ENCODE data around the gene SRP14.
"Not testable (repeated sequence)": the region's sequence is repeated elsewhere in the genome, so short reads cannot be mapped to it uniquely, and the experiment has no call there.

Gene SRP14

GRCh38 chr15:40016224-40016865, 22.6 kb downstream of the SRP14 start:
- DNase-seq: no peak

GRCh38 chr15:40014390-40014789, 24.6 kb downstream of the SRP14 start:
- no peak for DNase-seq

DNA sequence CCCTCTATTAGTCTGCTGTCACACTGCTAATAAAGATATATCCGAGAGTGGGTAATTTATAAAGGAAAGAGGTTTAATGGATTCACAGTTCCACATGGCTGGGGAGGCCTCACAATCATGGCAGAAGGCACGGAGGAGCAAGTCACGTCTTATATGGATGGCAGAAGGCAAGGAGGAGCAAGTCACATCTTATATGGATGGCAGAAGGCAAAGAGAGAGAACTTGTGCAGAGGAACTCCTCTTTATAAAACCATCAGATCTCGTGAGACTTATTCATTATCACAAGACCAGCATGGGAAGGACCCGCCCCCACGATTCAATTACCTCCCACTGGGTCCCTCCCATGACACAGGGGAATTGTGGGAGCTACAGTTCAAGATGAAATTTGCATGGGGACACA, 25.6 kb downstream of the SRP14 start:
- not testable (repeated sequence) for DNase-seq

DNA sequence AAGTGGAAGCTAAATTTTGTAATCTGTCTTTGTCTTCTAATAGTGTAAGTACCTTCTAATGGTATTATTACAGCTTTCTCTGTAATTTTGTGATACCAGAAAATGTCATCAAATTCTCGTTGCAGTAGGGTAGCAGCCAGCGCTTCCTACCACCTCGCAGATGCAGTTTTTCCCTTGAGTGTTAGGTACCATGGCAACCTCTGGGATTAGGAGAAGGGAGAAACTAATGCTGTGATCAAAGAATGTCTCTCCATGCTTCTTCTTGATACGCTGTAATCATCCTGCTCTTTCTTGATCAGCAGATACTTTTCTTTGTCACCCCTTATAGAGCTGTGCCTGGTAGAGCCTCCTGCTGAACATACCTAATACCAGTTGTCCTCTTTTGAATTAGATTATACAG, 27.7 kb downstream of the SRP14 start:
- DNase-seq: no peak

- DNase-seq: no peak
These were observed 28.3 kb downstream of the SRP14 start for GRCh38 chr15:40010686-40011085.

DNA sequence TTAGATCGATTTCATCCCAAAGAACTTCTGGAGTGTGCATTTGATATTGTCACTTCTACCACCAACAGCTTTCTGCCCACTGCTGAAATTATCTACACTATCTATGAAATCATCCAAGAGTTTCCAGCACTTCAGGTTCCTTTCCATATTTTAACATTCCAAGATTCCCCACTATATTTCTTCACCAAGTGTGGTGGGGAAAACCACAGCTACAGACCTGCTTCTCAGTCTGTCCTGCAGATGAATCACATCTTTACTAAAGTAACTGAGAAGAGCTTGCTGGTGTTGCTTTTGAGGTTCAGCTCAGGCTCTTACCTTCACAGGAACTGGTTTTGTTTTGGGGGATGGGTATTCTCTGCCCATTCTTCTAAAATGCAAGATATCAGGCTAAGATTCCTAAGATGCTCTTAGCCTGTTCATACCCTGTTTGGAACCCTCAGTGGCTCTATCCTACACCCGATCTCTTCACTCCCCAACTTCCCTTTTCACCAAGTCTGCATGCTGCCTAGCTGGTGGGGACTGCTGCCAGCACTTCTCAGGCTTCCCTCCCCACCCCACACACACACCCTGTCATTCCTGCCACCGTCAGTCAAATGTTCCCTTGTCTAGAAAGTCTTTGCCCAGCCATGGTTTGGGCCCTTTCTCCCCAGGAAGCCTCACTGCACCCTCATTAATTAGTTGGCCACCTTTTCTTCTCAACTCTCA, 30.8 kb downstream of the SRP14 start:
- no peak for DNase-seq

DNA sequence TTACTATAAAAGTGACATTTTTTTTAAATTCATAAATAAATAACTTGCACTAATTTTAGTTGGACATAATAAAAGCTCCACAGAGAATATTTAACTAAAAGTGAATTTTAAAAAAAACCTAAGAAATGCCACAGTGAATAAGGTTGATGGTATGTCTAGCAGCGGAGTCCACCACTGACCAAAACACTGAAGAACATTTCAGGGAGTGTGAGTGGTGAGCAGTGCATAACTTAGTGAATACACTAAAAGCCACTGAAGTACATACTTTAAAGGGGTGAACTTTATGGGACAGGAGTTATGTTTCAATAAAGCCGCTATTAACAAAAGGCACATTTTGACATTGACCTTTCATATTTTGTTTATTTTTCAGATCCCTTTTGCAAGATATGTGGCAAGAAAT, 32.3 kb downstream of the SRP14 start:
- DNase-seq: no peak

DNA sequence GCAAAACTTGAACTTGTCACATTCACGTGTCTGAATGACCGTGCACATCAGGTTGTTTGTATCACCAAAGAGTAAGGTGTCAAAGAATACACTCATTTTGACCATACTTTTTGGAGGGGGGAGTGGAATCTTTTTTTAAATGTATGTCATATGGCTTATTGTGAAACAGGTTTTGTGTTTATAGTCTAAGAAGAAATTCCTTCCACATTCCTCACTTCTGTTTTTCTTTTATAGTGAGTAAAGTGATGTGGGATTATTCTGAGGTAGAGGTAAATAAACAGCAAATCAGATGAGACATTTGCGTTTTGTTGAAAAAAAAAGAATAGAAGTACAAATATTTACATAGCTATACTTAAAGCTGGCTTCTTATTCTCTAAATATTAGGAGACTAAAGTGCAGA, 33.0 kb downstream of the SRP14 start:
- no peak for DNase-seq

- no peak for DNase-seq
These were observed 35.7 kb downstream of the SRP14 start for GRCh38 chr15:40003116-40003916.

GRCh38 chr15:40002295-40002694, 36.7 kb downstream of the SRP14 start:
- DNase-seq: no peak

DNA sequence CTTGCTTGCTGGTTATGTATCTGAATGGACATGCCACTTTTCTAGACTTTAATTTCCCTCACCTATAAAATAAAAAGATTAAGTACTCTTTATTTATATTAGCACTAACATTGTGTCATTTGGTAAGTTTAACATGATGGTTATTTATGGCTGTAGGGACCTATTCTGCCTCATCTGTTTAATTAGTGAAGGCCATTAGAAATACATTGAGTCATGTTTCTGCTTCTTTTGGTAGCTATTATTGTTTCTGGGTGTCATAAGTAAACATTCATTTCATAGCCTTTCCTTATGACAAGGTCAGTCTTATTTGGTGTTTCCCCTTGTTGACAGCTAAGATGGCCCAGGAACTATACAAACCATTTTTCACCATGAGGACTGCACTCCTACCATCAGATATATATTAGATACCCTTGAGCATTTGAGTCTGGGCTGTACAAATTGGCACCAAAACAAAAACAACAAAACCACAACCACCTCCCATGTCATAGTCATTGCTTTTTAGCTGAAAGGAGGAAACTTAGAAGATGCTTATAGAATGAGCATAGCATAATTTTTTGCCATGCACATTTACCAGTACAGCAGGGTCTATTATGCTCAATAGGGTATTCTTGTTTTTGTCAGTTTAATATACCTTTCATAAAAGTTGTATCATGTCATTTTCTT, 39.3 kb downstream of the SRP14 start:
- DNase-seq: no peak

DNA sequence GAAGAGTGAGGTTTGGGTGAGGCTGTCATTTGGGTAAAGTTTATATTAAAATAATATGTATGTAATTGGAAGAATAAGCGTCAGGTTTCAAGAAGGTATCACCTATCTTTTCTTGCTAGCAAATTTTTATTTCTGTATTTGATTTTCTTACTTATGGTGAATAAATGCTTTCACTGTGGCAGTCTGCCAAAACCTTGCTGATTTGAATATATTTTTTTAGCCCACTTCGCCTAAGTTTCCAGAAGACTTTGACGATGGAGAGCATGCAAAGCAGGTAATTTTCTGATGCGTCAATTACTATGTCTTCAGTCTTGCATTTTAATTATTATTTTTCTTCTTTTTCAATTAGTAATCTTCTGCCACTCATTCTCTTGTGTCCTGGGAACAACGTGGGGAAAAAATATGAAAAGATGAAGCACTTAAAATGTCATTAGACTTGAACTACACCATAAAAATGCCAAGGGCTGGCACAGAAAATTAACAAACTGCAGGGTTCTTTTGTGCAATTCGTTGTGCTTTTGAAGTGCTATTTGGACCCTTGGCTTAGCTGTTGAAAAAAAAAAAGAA, 40.4 kb downstream of the SRP14 start:
- no peak for DNase-seq

GRCh38 chr15:39997639-39998038, 41.3 kb downstream of the SRP14 start:
- DNase-seq: no peak

DNA sequence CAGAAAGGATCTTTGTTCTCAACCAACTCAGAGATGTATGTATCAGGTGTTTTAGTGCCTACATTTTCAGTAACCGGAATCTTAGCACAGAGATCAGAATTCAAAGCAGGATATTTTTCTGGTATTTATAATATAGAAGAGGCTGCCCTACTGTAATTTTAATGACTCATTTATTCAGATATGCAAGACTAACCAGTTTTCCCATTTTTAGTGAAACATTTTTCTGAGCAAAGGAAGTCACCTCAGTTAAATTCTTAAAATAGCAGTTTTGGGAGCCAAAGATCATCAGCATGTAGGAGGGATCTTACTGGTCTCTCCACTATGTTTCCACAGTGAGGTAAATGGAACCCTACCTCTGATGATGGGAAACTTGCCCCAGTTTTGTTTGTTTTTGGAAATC, 42.0 kb downstream of the SRP14 start:
- DNase-seq: no peak

DNA sequence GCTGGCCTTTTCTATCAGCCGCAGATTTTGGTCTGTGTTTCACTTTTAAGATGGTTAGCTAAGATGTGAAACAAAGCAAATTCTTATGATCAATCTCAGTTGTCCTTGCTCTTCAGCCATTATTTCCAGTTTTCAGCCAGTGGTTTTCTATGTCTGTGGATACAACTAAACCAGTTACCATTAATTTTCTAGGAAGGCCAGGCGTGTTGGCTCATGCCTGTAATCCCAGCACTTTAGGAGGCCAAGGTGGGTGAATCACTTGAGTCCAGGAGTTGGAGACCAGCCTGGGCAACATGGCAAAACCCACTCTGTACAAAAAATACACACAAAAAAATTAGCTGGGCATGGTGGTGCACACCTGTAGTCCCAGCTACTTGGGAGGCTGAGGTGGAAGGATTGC, 42.8 kb downstream of the SRP14 start:
- not testable (repeated sequence) for DNase-seq

DNA sequence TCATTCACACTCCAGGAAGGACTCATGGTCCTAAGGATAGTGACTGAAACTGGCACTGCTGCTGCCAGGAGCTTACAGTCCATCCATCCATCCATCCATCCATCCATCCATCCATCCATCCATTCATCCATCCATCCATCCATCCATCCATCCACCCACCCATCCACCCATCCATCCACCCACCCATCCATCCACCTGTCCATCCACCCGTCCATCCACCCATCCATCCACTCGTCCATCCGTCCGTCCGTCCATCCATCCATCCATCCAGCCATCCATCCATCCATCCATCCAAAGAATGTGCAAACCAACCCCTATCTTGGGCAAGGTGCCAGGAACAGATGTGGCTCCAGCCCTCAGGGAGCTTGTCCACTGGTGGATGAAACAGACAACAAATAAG, 46.0 kb downstream of the SRP14 start:
- DNase-seq: not testable (repeated sequence)

DNA sequence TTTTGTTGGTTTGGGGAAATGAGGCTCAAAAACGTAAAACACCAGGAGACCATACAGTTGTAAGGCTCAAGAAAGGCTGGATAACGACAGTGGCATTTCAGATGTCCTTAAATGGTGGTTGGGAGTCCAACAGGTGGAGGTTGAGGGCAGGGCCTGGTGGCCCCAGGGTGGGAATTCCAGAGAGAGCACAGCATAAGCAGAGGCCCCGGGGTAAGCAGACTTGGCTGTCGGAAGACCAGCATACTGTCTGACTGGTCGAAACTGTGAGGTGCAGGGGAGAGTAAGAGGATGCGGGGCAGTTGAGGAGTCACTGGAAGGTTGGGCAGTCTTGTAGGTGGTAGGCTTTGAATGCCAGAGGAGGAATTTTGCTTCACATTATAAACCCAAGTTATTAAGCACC, 48.3 kb downstream of the SRP14 start:
- no peak for DNase-seq

DNA sequence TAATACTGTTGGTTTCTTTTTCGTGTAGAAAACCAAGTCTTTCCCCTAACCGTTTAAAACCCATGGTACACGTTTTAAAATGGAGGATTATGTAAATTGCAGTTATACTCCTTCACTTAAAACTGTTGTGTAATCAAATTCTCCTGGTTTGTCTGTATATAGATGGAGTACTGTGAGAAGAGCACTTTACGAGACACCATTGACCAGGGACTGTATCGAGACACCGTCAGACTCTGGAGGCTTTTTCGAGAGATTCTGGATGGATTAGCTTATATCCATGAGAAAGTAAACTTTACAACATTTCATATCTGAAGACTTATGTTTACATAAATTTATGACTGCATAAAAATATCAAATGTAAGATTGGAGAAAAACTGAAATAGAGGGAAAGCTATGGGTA, 51.2 kb downstream of the SRP14 start:
- no peak for DNase-seq

Data from T1000 (cell line).